ENCODE data around the gene CDCA4.
A peak's percentile ranks its signal among the peaks of the same experiment; 100 is the strongest.
"Not testable (repeated sequence)": the region's sequence is repeated elsewhere in the genome, so short reads cannot be mapped to it uniquely, and the experiment has no call there.

CDCA4 gene

GRCh38 chr14:105020815-105021655, at the start of gene CDCA4:
Gene CDCA4, minus strand, starts transcription at chr14:105021083. Its CDS starts 9,154 bp downstream, at chr14:105011929.
- DNase-seq (ENCODE audit: low spot score) = peak; percentile 100

- DNase-seq (ENCODE audit: low spot score) = peak; percentile 56
Observed at GRCh38 chr14:105069871-105070759, 49.2 kb upstream of the CDCA4 start.

- DNase-seq (ENCODE audit: low spot score) = no peak
Observed at GRCh38 chr14:105069522-105069870, 48.6 kb upstream of the CDCA4 start.

GRCh38 chr14:105068818-105069217, 47.9 kb upstream of the CDCA4 start:
- DNase-seq (ENCODE audit: low spot score) = no peak

GRCh38 chr14:105067969-105068301, 47.1 kb upstream of the CDCA4 start:
- DNase-seq (ENCODE audit: low spot score) = no peak

- peak; percentile 47 for DNase-seq (ENCODE audit: low spot score)
Observed at GRCh38 chr14:105067140-105067968, 46.5 kb upstream of the CDCA4 start.

- DNase-seq (ENCODE audit: low spot score) = no peak
Observed at GRCh38 chr14:105066240-105067071, 45.6 kb upstream of the CDCA4 start.

- DNase-seq (ENCODE audit: low spot score) = no peak
Observed at GRCh38 chr14:105065280-105066228, 44.7 kb upstream of the CDCA4 start, which contains the start of gene GPR132. Gene GPR132, minus strand, starts transcription at chr14:105065430. Its CDS starts 10,010 bp downstream, at chr14:105055420.

- no peak for DNase-seq (ENCODE audit: low spot score)
Observed at GRCh38 chr14:105064721-105065143, 43.8 kb upstream of the CDCA4 start.

- DNase-seq (ENCODE audit: low spot score) = no peak
Observed at GRCh38 chr14:105064001-105064400, 43.1 kb upstream of the CDCA4 start.

- not testable (repeated sequence) for DNase-seq (ENCODE audit: low spot score)
Observed at GRCh38 chr14:105063506-105063905, 42.6 kb upstream of the CDCA4 start.

GRCh38 chr14:105063056-105063455, 42.2 kb upstream of the CDCA4 start:
- no peak for DNase-seq (ENCODE audit: low spot score)

GRCh38 chr14:105062048-105062433, 41.2 kb upstream of the CDCA4 start:
- DNase-seq (ENCODE audit: low spot score) = no peak

GRCh38 chr14:105061428-105062047, 40.7 kb upstream of the CDCA4 start:
- no peak for DNase-seq (ENCODE audit: low spot score)

- DNase-seq (ENCODE audit: low spot score) = no peak
Observed at GRCh38 chr14:105060751-105061427, 40.0 kb upstream of the CDCA4 start.

- DNase-seq (ENCODE audit: low spot score) = no peak
Observed at GRCh38 chr14:105059925-105060565, 39.2 kb upstream of the CDCA4 start.

- peak; percentile 52 for DNase-seq (ENCODE audit: low spot score)
Observed at GRCh38 chr14:105059035-105059924, 38.4 kb upstream of the CDCA4 start.
